Stomach smooth muscle (tissue), 2 donors: Measurements from ENCODE around the gene PTPRM.

Experiments used
- H3K27ac ChIP-seq: one replicate; pipeline ENCODE4 v1.7.0; 2013; ENCODE audit warnings: mild to moderate bottlenecking, low read length, inconsistent platforms
- H3K27me3 ChIP-seq, 2 donors: one replicate each; pipeline ENCODE4 v1.7.0; 2013; ENCODE audit warnings: low read length in 2 of 2; ENCODE audit not compliant: insufficient read depth in 2 of 2, control insufficient read depth in 1 of 2
- H3K36me3 ChIP-seq, 2 donors: one replicate each; pipeline ENCODE4 v1.7.0; 2013; ENCODE audit warnings: low read length in 2 of 2; ENCODE audit not compliant: control insufficient read depth in 2 of 2, insufficient read depth in 2 of 2
- H3K4me1 ChIP-seq: one replicate; pipeline ENCODE4 v1.7.0; 2013; ENCODE audit warnings: low read length; ENCODE audit not compliant: control insufficient read depth, insufficient read depth
- H3K4me3 ChIP-seq, 2 donors: one replicate each; pipeline ENCODE4 v1.7.0; 2013; ENCODE audit warnings: low read length in 2 of 2
- H3K9ac ChIP-seq, 2 donors: one replicate each; pipeline ENCODE4 v1.7.0; 2013; ENCODE audit warnings: low read length in 2 of 2, mild to moderate bottlenecking in 1 of 2
- H3K9me3 ChIP-seq, 2 donors: one replicate each; pipeline ENCODE4 v1.7.0; 2013; ENCODE audit warnings: low read length in 2 of 2; ENCODE audit not compliant: control insufficient read depth in 2 of 2
- donor health status: healthy.
- donor health status: Pancreatic carcinoma.

The PTPRM gene

GRCh38 chr18:8177330-8178016, 610.4 kb downstream of the PTPRM start:
- H3K9me3 ChIP-seq = no peaks in the 10 kb centered on the region
- peak overlapping the region; percentile 8 for H3K27ac ChIP-seq
- no peaks in the 10 kb centered on the region for H3K36me3 ChIP-seq
- H3K27me3 ChIP-seq = no peaks in the 10 kb centered on the region
- H3K4me3 ChIP-seq = no peak overlapping the region
- no peak overlapping the region for H3K9ac ChIP-seq
- peaks cover 14% of the 10 kb centered on the region for H3K4me1 ChIP-seq

GRCh38 chr18:8186413-8186812, 619.3 kb downstream of the PTPRM start:
- Histone ChIP-seq H3K4me3 (peak overlapping the region in 1 of 2 donors; percentile 35), H3K9ac (no peak overlapping the region), H3K27me3 (no peaks in the 10 kb centered on the region), H3K27ac (no peak overlapping the region), H3K4me1 (peaks cover 11% of the 10 kb centered on the region), H3K9me3 (no peaks in the 10 kb centered on the region), H3K36me3 (no peaks in the 10 kb centered on the region)

GRCh38 chr18:8188184-8188583, 621.1 kb downstream of the PTPRM start:
- H3K4me1 ChIP-seq = peaks cover 11% of the 10 kb centered on the region
- no peak overlapping the region for H3K4me3 ChIP-seq
- no peaks in the 10 kb centered on the region for H3K27me3 ChIP-seq
- H3K9ac ChIP-seq = no peak overlapping the region
- no peak overlapping the region for H3K27ac ChIP-seq
- no peaks in the 10 kb centered on the region for H3K9me3 ChIP-seq
- H3K36me3 ChIP-seq = no peaks in the 10 kb centered on the region

GRCh38 chr18:8190980-8191379, 623.9 kb downstream of the PTPRM start:
- Histone ChIP-seq H3K4me1 (peaks cover 11% of the 10 kb centered on the region), H3K4me3 (no peak overlapping the region), H3K27ac (no peak overlapping the region), H3K9ac (no peak overlapping the region), H3K27me3 (no peaks in the 10 kb centered on the region), H3K36me3 (no peaks in the 10 kb centered on the region), H3K9me3 (no peaks in the 10 kb centered on the region)

GRCh38 chr18:8194431-8194830, 627.3 kb downstream of the PTPRM start:
- Histone ChIP-seq H3K27me3 (no peaks in the 10 kb centered on the region), H3K4me1 (no peaks in the 10 kb centered on the region), H3K27ac (no peak overlapping the region), H3K36me3 (no peaks in the 10 kb centered on the region), H3K9me3 (no peaks in the 10 kb centered on the region), H3K9ac (no peak overlapping the region), H3K4me3 (no peak overlapping the region)

GRCh38 chr18:8196238-8196637, 629.1 kb downstream of the PTPRM start:
- no peaks in the 10 kb centered on the region for H3K9me3 ChIP-seq
- H3K4me3 ChIP-seq = no peak overlapping the region
- no peak overlapping the region for H3K9ac ChIP-seq
- H3K27ac ChIP-seq = no peak overlapping the region
- H3K36me3 ChIP-seq = no peaks in the 10 kb centered on the region
- no peaks in the 10 kb centered on the region for H3K4me1 ChIP-seq
- H3K27me3 ChIP-seq = no peaks in the 10 kb centered on the region

- no peaks in the 10 kb centered on the region for H3K36me3 ChIP-seq
- no peak overlapping the region for H3K27ac ChIP-seq
- H3K9ac ChIP-seq = no peak overlapping the region
- no peaks in the 10 kb centered on the region for H3K27me3 ChIP-seq
- H3K4me1 ChIP-seq = no peaks in the 10 kb centered on the region
- H3K4me3 ChIP-seq = no peak overlapping the region
- no peaks in the 10 kb centered on the region for H3K9me3 ChIP-seq
These were observed 630.4 kb downstream of the PTPRM start for GRCh38 chr18:8197499-8197898.

- Histone ChIP-seq H3K9ac (no peak overlapping the region), H3K27ac (no peak overlapping the region), H3K36me3 (peaks cover 0 to 2% of the 10 kb centered on the region in 2 donors), H3K4me1 (no peaks in the 10 kb centered on the region), H3K9me3 (no peaks in the 10 kb centered on the region), H3K4me3 (no peak overlapping the region), H3K27me3 (no peaks in the 10 kb centered on the region)
These were observed 640.9 kb downstream of the PTPRM start for GRCh38 chr18:8207996-8208395.

- Histone ChIP-seq H3K4me3 (no peak overlapping the region), H3K9me3 (no peaks in the 10 kb centered on the region), H3K27me3 (no peaks in the 10 kb centered on the region), H3K9ac (no peak overlapping the region), H3K36me3 (peaks cover 0 to 2% of the 10 kb centered on the region in 2 donors), H3K4me1 (no peaks in the 10 kb centered on the region), H3K27ac (no peak overlapping the region)
These were observed 641.6 kb downstream of the PTPRM start for GRCh38 chr18:8208716-8209115.

GRCh38 chr18:8212896-8213780, 646.0 kb downstream of the PTPRM start:
- no peaks in the 10 kb centered on the region for H3K27me3 ChIP-seq
- H3K9me3 ChIP-seq = no peaks in the 10 kb centered on the region
- no peaks in the 10 kb centered on the region for H3K4me1 ChIP-seq
- H3K27ac ChIP-seq = no peak overlapping the region
- H3K4me3 ChIP-seq = no peak overlapping the region
- peaks cover 0 to 2% of the 10 kb centered on the region in 2 donors for H3K36me3 ChIP-seq
- no peak overlapping the region for H3K9ac ChIP-seq

GRCh38 chr18:8215741-8216140, 648.6 kb downstream of the PTPRM start:
- Histone ChIP-seq H3K27ac (no peak overlapping the region), H3K4me1 (no peaks in the 10 kb centered on the region), H3K9me3 (no peaks in the 10 kb centered on the region), H3K9ac (no peak overlapping the region), H3K27me3 (no peaks in the 10 kb centered on the region), H3K4me3 (no peak overlapping the region), H3K36me3 (peaks cover 0 to 2% of the 10 kb centered on the region in 2 donors)
